Breast epithelium (tissue), 4 donors: ENCODE results near the gene EMILIN2. TPM values are rescaled to one million over a fixed set of nuclear protein-coding genes. Genes with fewer than 3 reads are reported as not detected.
"Not testable (repeated sequence)": the region's sequence is repeated elsewhere in the genome, so short reads cannot be mapped to it uniquely, and the experiment has no call there.

Experiments
- DNase-seq, 2 donors: peaks; one replicate each; pipeline ENCODE4 v3.0.0-alpha.2; 2019; ENCODE audit warnings: low spot score in 2 of 2
- H3K27ac ChIP-seq, 2 donors: fragments of 200-600 bp; sonication (generic) in 1 of 2; one replicate each; pipeline ENCODE4 v1.5.1; 2016 to 2019; ENCODE audit warnings: mild to moderate bottlenecking in 1 of 2
- H3K27me3 ChIP-seq, 2 donors: fragments of 200-600 bp; sonication (generic) in 1 of 2; one replicate each; pipeline versions ENCODE4 v1.5.1 to v1.6.0; 2017 to 2019; ENCODE audit warnings: control low read depth in 1 of 2, mild to moderate bottlenecking in 1 of 2
- H3K36me3 ChIP-seq: fragments of 200-600 bp; one replicate; pipeline ENCODE4 v1.5.1; 2019
- H3K4me1 ChIP-seq, 2 donors: fragments of 200-600 bp; sonication (generic); one replicate each; pipeline ENCODE4 v1.5.1; 2016 to 2019; ENCODE audit warnings: control low read depth in 1 of 2
- H3K4me3 ChIP-seq, 3 donors: fragments of 200-600 bp; sonication (generic); 1 replicate in 2 of 3; 2 replicates in 1 of 3; pipeline ENCODE4 v1.5.1; 2016 to 2019; ENCODE audit warnings: mild to moderate bottlenecking in 3 of 3, moderate library complexity in 2 of 3
- H3K9me3 ChIP-seq, 2 donors: fragments of 200-600 bp; sonication (generic) in 1 of 2; one replicate each; pipeline ENCODE4 v1.5.1; 2016 to 2019; ENCODE audit warnings: control low read depth in 1 of 2
- POLR2A ChIP-seq: fragments of 450-650 bp; IDR thresholded peaks from one replicate; pipeline ENCODE4 v1.6.1; 2016; ENCODE audit warnings: antibody characterized with exemption, mild to moderate bottlenecking, moderate library complexity
- POLR2AphosphoS5 ChIP-seq, 3 donors: sonication (generic); formaldehyde crosslinking; IDR thresholded peaks; one replicate each; pipeline ENCODE4 v1.6.1; 2017; ENCODE audit warnings: antibody characterized with exemption in 3 of 3
- intact Hi-C: fragments of 100-400 bp; cut with DNase I; formaldehyde crosslinking; loops from one replicate; pipeline ENCODE4 v1.15.1; 2023; ENCODE audit warnings: low total_unique reads
- total RNA-seq, 3 donors: library from RNA; depleted of rRNA; stranded (reverse); fragments of >200 nt; gene quantifications; one replicate each; pipeline ENCODE4 v1.1.0, GENCODE V29; 2016
- TF ChIP-seq, protein P1 (sequence below), 3 donors: fragments of 450-650 bp; IDR thresholded peaks; one replicate each; pipeline ENCODE4 v1.5.1; 2016 to 2017; ENCODE audit warnings: antibody characterized with exemption in 3 of 3, mild to moderate bottlenecking in 3 of 3, moderate library complexity in 3 of 3

The EMILIN2 gene
- total RNA-seq, 3 donors from 2014 or later, result 23.9 to 45.1 (median 32.4) TPM

DNA sequence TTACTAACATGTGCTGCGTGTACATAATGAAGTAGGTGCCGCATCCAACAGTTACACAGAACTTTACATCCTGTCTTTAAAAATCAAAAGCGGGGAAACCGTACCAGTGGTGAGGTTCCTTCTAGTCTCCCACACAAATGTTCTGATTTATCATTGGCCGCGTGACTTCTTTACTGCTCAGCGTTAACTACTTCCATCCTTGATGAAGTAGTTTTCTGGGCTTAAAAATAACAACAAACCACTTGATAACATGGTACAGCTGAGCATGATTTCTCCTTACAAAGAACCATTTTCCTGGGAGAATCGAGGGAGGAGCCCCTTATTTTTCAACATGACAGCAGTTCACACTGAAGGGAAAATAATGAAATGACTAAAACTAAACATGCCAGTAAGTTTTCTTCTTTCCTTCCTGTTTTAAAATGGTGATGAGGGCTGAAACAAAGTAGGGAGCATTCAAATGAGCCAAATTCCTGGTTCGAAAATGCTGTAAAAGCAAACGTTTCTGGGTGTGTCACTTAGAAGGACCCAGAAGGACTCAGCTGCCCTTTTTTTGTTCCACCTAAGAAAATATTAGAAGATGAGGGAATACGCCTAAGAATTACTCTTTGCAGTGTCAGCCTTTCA lies 9.9 kb downstream of the EMILIN2 start:
- H3K27ac ChIP-seq, result peak overlapping the region; percentile 50 to 85
- H3K9me3 ChIP-seq, result peaks cover 0 to 9% of the 10 kb centered on the region in 2 donors
- TF ChIP-seq, protein P1, sequence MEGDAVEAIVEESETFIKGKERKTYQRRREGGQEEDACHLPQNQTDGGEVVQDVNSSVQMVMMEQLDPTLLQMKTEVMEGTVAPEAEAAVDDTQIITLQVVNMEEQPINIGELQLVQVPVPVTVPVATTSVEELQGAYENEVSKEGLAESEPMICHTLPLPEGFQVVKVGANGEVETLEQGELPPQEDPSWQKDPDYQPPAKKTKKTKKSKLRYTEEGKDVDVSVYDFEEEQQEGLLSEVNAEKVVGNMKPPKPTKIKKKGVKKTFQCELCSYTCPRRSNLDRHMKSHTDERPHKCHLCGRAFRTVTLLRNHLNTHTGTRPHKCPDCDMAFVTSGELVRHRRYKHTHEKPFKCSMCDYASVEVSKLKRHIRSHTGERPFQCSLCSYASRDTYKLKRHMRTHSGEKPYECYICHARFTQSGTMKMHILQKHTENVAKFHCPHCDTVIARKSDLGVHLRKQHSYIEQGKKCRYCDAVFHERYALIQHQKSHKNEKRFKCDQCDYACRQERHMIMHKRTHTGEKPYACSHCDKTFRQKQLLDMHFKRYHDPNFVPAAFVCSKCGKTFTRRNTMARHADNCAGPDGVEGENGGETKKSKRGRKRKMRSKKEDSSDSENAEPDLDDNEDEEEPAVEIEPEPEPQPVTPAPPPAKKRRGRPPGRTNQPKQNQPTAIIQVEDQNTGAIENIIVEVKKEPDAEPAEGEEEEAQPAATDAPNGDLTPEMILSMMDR (IDR thresholded peaks at IDR 0.05), result no peak
- TF ChIP-seq POLR2A (no peak), POLR2AphosphoS5 (IDR thresholded peaks at IDR 0.05) (no peak)
- intact Hi-C loops, result no loop called here
- peak overlapping the region in 1 of 3 donors; percentile 8 for H3K4me3 ChIP-seq
- H3K27me3 ChIP-seq, result no peaks in the 10 kb centered on the region
- H3K36me3 ChIP-seq, result no peaks in the 10 kb centered on the region
- no peaks in the 10 kb centered on the region for H3K4me1 ChIP-seq
- DNase-seq, result no peak

- H3K27me3 ChIP-seq, result no peaks in the 10 kb centered on the region
- no peaks in the 10 kb centered on the region for H3K36me3 ChIP-seq
- H3K4me3 ChIP-seq, result no peak overlapping the region
- peak overlapping the region; percentile 50 to 85 for H3K27ac ChIP-seq
- no peaks in the 10 kb centered on the region for H3K4me1 ChIP-seq
- peak in 1 of 2 donors; percentile 61 for DNase-seq
- H3K9me3 ChIP-seq, result peaks cover 0 to 9% of the 10 kb centered on the region in 2 donors
- intact Hi-C loops, result no loop called here
- TF ChIP-seq POLR2AphosphoS5 (IDR thresholded peaks at IDR 0.05) (peak; percentile 65 to 98 (median 96)), POLR2A (no peak)
Observed at GRCh38 chr18:2857491-2858131, 10.8 kb downstream of the EMILIN2 start.

DNA sequence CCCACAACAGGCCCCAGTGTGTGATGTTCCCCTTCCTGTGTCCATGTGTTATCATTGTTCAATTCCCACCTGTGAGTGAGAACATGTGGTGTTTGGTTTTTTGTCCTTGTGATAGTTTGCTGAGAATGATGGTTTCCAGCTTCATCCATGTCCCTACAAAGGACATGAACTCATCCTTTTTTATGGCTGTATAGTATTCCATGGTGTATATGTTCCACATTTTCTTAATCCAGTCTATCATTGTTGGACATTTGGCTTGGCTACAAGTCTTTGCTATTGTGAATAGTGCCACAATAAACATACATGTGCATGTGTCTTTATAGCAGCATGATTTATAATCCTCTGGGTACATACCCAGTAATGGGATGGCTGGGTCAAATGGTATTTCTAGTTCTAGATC lies 13.6 kb downstream of the EMILIN2 start:
- intact Hi-C loops, DNase-seq, H3K9me3 ChIP-seq, H3K27ac ChIP-seq, H3K4me3 ChIP-seq, H3K27me3 ChIP-seq, H3K4me1 ChIP-seq, H3K36me3 ChIP-seq: not testable (repeated sequence)

DNA sequence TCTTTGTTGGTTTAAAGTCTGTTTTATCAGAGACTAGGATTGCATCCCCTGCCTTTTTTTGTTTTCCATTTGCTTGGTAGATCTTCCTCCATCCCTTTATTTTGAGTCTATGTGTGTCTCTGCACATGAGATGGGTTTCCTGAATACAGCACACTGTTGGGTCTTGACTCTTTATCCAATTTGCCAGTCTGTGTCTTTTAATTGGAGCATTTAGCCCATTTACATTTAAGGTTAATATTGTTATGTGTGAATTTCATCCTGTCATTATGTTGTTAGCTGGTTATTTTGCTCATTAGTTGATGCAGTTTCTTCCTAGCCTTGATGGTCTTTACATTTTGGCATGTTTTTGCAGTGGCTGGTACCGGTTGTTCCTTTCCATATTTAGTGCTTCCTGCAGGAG lies 17.2 kb downstream of the EMILIN2 start:
- DNase-seq, H3K4me3 ChIP-seq, H3K9me3 ChIP-seq, H3K27me3 ChIP-seq, H3K36me3 ChIP-seq, H3K4me1 ChIP-seq, intact Hi-C loops, H3K27ac ChIP-seq: not testable (repeated sequence)

- H3K4me1 ChIP-seq, H3K9me3 ChIP-seq, H3K4me3 ChIP-seq, DNase-seq, H3K36me3 ChIP-seq, H3K27ac ChIP-seq, intact Hi-C loops, H3K27me3 ChIP-seq: not testable (repeated sequence)
Observed at GRCh38 chr18:2866465-2866864, 19.7 kb downstream of the EMILIN2 start.

- TF ChIP-seq POLR2A (no peak), POLR2AphosphoS5 (IDR thresholded peaks at IDR 0.05) (no peak)
- TF ChIP-seq, protein P1 (IDR thresholded peaks at IDR 0.05), result no peak
- no peak for DNase-seq
- intact Hi-C loops, result no loop called here
- no peaks in the 10 kb centered on the region for H3K4me1 ChIP-seq
- no peaks in the 10 kb centered on the region for H3K9me3 ChIP-seq
- H3K4me3 ChIP-seq, result no peak overlapping the region
- H3K27me3 ChIP-seq, result no peaks in the 10 kb centered on the region
- H3K36me3 ChIP-seq, result no peaks in the 10 kb centered on the region
- H3K27ac ChIP-seq, result no peak overlapping the region
Observed at GRCh38 chr18:2869207-2869606, 22.4 kb downstream of the EMILIN2 start.

GRCh38 chr18:2871111-2871720 lies 24.4 kb downstream of the EMILIN2 start:
- Histone ChIP-seq H3K27me3 (no peaks in the 10 kb centered on the region), H3K4me3 (no peak overlapping the region), H3K4me1 (no peaks in the 10 kb centered on the region), H3K9me3 (no peaks in the 10 kb centered on the region), H3K36me3 (no peaks in the 10 kb centered on the region), H3K27ac (no peak overlapping the region)
- TF ChIP-seq POLR2A, result no peak
- DNase-seq, result peak in 1 of 2 donors; percentile 7
- intact Hi-C loops, result no loop called here
